Measurements from ENCODE around the gene LBHD1.
A peak's percentile ranks its signal among the peaks of the same experiment; 100 is the strongest.
"Not testable (repeated sequence)": the region's sequence is repeated elsewhere in the genome, so short reads cannot be mapped to it uniquely, and the experiment has no call there.

The LBHD1 gene

GRCh38 chr11:62621567-62622470 is 50.2 kb downstream of the LBHD1 start, which contains the start of gene B3GAT3:
Gene B3GAT3 (minus strand): TSS chr11:62621986. CDS start chr11:62621947, 39 bp downstream.
- peak within 1 kb of the TSS; percentile 79 for H3K9ac ChIP-seq (ENCODE audit: insufficient read length)
- H3K27ac ChIP-seq, result peak within 1 kb of the TSS; percentile 92

GRCh38 chr11:62621027-62621566 is 51.0 kb downstream of the LBHD1 start:
- peak overlapping the region; percentile 83 for H3K4me3 ChIP-seq
- H3K9ac ChIP-seq (ENCODE audit: insufficient read length), result peak overlapping the region; percentile 79
- no peak for TF ChIP-seq FOXP2 (optimal IDR thresholded peaks at IDR 0.05; ENCODE audit: control extremely low read depth, extremely low read length, insufficient read depth)
- TF ChIP-seq EZH2 (IDR thresholded peaks at IDR 0.05), result no peak
- no peak for TF ChIP-seq POLR2AphosphoS5 (IDR thresholded peaks at IDR 0.05; ENCODE audit: borderline replicate concordance, low read depth, low read length)
- H3K27ac ChIP-seq, result peak overlapping the region; percentile 92
- H3K36me3 ChIP-seq (ENCODE audit: insufficient read depth, low read length), result peaks cover 12% of the 10 kb centered on the region
- no peaks in the 10 kb centered on the region for H3K9me3 ChIP-seq (ENCODE audit: low read depth, low read length)
- DNase-seq (ENCODE audit: low read depth, low spot score), result no peak

More at GRCh38 chr11:62621567-62622470, 50.2 kb downstream of the LBHD1 start, which contains the start of gene B3GAT3:
- Histone ChIP-seq H3K4me3 (peak within 1 kb of the TSS; percentile 83), H3K9me3 (ENCODE audit: low read depth, low read length) (no peaks in the 10 kb centered on the region), H3K36me3 (ENCODE audit: insufficient read depth, low read length) (peaks cover 19% of the 10 kb centered on the region)
- DNase-seq (ENCODE audit: low read depth, low spot score), result no peak
- TF ChIP-seq EZH2 (IDR thresholded peaks at IDR 0.05), result no peak
- no peak for TF ChIP-seq FOXP2 (optimal IDR thresholded peaks at IDR 0.05; ENCODE audit: control extremely low read depth, extremely low read length, insufficient read depth)
- peak; percentile 70 for TF ChIP-seq POLR2AphosphoS5 (IDR thresholded peaks at IDR 0.05; ENCODE audit: borderline replicate concordance, low read depth, low read length)

- H3K36me3 ChIP-seq (ENCODE audit: insufficient read depth, low read length); H3K9ac ChIP-seq (ENCODE audit: insufficient read length); H3K9me3 ChIP-seq (ENCODE audit: low read depth, low read length); H3K4me3 ChIP-seq; DNase-seq (ENCODE audit: low read depth, low spot score); H3K27ac ChIP-seq: not testable (repeated sequence)
Measured at GRCh38 chr11:62616957-62617356, 55.1 kb downstream of the LBHD1 start.

GRCh38 chr11:62615521-62615920 is 56.5 kb downstream of the LBHD1 start:
- H3K9me3 ChIP-seq (ENCODE audit: low read depth, low read length), result no peaks in the 10 kb centered on the region
- no peak overlapping the region for H3K4me3 ChIP-seq
- H3K36me3 ChIP-seq (ENCODE audit: insufficient read depth, low read length), result no peaks in the 10 kb centered on the region; the same call in 1 of the 2 replicates
- TF ChIP-seq POLR2AphosphoS5 (IDR thresholded peaks at IDR 0.05; ENCODE audit: borderline replicate concordance, low read depth, low read length) (no peak), EZH2 (IDR thresholded peaks at IDR 0.05) (no peak), FOXP2 (optimal IDR thresholded peaks at IDR 0.05; ENCODE audit: control extremely low read depth, extremely low read length, insufficient read depth) (no peak)
- no peak for DNase-seq (ENCODE audit: low read depth, low spot score)
- H3K9ac ChIP-seq (ENCODE audit: insufficient read length), result no peak overlapping the region
- no peak overlapping the region for H3K27ac ChIP-seq

GRCh38 chr11:62614275-62614674 is 57.8 kb downstream of the LBHD1 start:
- Histone ChIP-seq H3K27ac (peak overlapping the region; percentile 66), H3K4me3 (no peak overlapping the region), H3K9ac (ENCODE audit: insufficient read length) (no peak overlapping the region), H3K36me3 (ENCODE audit: insufficient read depth, low read length) (no peaks in the 10 kb centered on the region; the same call in 1 of the 2 replicates), H3K9me3 (ENCODE audit: low read depth, low read length) (no peaks in the 10 kb centered on the region)
- no peak for DNase-seq (ENCODE audit: low read depth, low spot score)
- TF ChIP-seq POLR2AphosphoS5 (IDR thresholded peaks at IDR 0.05; ENCODE audit: borderline replicate concordance, low read depth, low read length) (no peak), EZH2 (IDR thresholded peaks at IDR 0.05) (no peak)

- Histone ChIP-seq H3K36me3 (ENCODE audit: insufficient read depth, low read length) (no peaks in the 10 kb centered on the region; the same call in 1 of the 2 replicates), H3K9me3 (ENCODE audit: low read depth, low read length) (no peaks in the 10 kb centered on the region), H3K4me3 (no peak overlapping the region), H3K27ac (peak overlapping the region; percentile 66), H3K9ac (ENCODE audit: insufficient read length) (no peak overlapping the region)
- TF ChIP-seq POLR2AphosphoS5 (IDR thresholded peaks at IDR 0.05; ENCODE audit: borderline replicate concordance, low read depth, low read length) (no peak), FOXP2 (optimal IDR thresholded peaks at IDR 0.05; ENCODE audit: control extremely low read depth, extremely low read length, insufficient read depth) (no peak), EZH2 (IDR thresholded peaks at IDR 0.05) (no peak)
- DNase-seq (ENCODE audit: low read depth, low spot score), result no peak
Measured at GRCh38 chr11:62613291-62613778, 58.7 kb downstream of the LBHD1 start.
